Mucosa of descending colon (tissue), 3 donors: ENCODE results near the gene RETREG2. TPM values are rescaled to one million over a fixed set of nuclear protein-coding genes. Genes with fewer than 3 reads are reported as not detected.

Experiments
- ATAC-seq: fragments of 200-7000 bp; cut with Tn5 transposase; one replicate; pipeline ENCODE4 v1.9.1; 2020; ENCODE audit warnings: mild to moderate bottlenecking, moderate library complexity
- DNase-seq, 3 donors: peaks; one replicate each; pipeline ENCODE4 v3.0.0-alpha.2; 2020
- H3K36me3 ChIP-seq: fragments of 200-600 bp; one replicate; pipeline ENCODE4 v1.8.0; 2021; ENCODE audit warnings: low read depth, mild to moderate bottlenecking
- H3K4me1 ChIP-seq: fragments of 200-600 bp; one replicate; pipeline ENCODE4 v1.8.0; 2021; ENCODE audit warnings: low read depth, mild to moderate bottlenecking
- H3K4me3 ChIP-seq: fragments of 200-600 bp; one replicate; pipeline ENCODE4 v1.8.0; 2021; ENCODE audit warnings: mild to moderate bottlenecking
- H3K9me3 ChIP-seq: fragments of 200-600 bp; one replicate; pipeline ENCODE4 v1.8.0; 2021; ENCODE audit warnings: mild to moderate bottlenecking
- CTCF ChIP-seq: fragments of 200-600 bp; IDR thresholded peaks from one replicate; pipeline ENCODE4 v1.8.0; 2022; ENCODE audit warnings: antibody characterized with exemption, mild to moderate bottlenecking
- intact Hi-C, 2 donors: fragments of 100-400 bp; cut with DNase I in 1 of 2; cut with micrococcal nuclease in 1 of 2; formaldehyde crosslinking; loops; one replicate each; pipeline versions ENCODE4 v1.11.0 to v1.11.1; 2022; cut with DNase I, micrococcal nuclease
- total RNA-seq, 3 donors: library from RNA; stranded (reverse); fragmentation: NEBNext Ultra II Directional in 2 of 3; extraction: Animal tissue kit (Norgen Biotek cat#: 25700) in 2 of 3; gene quantifications; one replicate each; pipeline versions ENCODE4 v1.2.1 to v1.2.4, GENCODE V29; 2021 to 2023
- donor health status: DM: no; HTN: no; CAD: no; lungs with moderate emphysema.
- donor health status: DM: no; HTN: no; CAD: no.
- donor health status: DM: no; HTN: yes; CAD: no.

The RETREG2 gene
- total RNA-seq, 3 donors from 2014 or later = 110 to 159 (median 110) TPM

GRCh38 chr2:219228041-219228910, 50.2 kb downstream of the RETREG2 start:
- Histone ChIP-seq H3K36me3 (peaks cover 8% of the 10 kb centered on the region), H3K4me3 (peak overlapping the region; percentile 46), H3K9me3 (no peaks in the 10 kb centered on the region), H3K4me1 (peaks cover 20% of the 10 kb centered on the region)
- DNase-seq (peak in 1 of 3 donors; percentile 32), ATAC-seq (no peak)
- no peak for TF ChIP-seq CTCF
- intact Hi-C loops = no loop called here

GRCh38 chr2:219228911-219229304, 50.8 kb downstream of the RETREG2 start:
- no peak for TF ChIP-seq CTCF
- intact Hi-C loops = no loop called here
- H3K9me3 ChIP-seq = no peaks in the 10 kb centered on the region
- H3K4me1 ChIP-seq = peaks cover 20% of the 10 kb centered on the region
- peak overlapping the region; percentile 46 for H3K4me3 ChIP-seq
- no peak for ATAC-seq
- DNase-seq = no peak
- H3K36me3 ChIP-seq = peaks cover 5% of the 10 kb centered on the region

GRCh38 chr2:219229305-219230058, 51.4 kb downstream of the RETREG2 start, which contains the start of the genes ANKZF1 and ATG9A:
Gene ANKZF1, plus strand, starts transcription at chr2:219229806. Its CDS starts 452 bp downstream, at chr2:219230258.
Gene ATG9A, minus strand, starts transcription at chr2:219229636. Its CDS starts 1,612 bp downstream, at chr2:219228024.
- ATAC-seq (peak; percentile 96), DNase-seq (peak; percentile 98 to 99 (median 99))
- Histone ChIP-seq H3K36me3 (no peaks in the 10 kb centered on the region), H3K4me3 (peak within 1 kb of the TSS; percentile 46), H3K4me1 (peaks cover 20% of the 10 kb centered on the region), H3K9me3 (no peaks in the 10 kb centered on the region)
- no peak for TF ChIP-seq CTCF
- intact Hi-C loops = no loop called here

- Histone ChIP-seq H3K9me3 (no peaks in the 10 kb centered on the region), H3K4me1 (peaks cover 20% of the 10 kb centered on the region), H3K4me3 (peak overlapping the region; percentile 46), H3K36me3 (peaks cover 5% of the 10 kb centered on the region)
- DNase-seq (peak; percentile 74 to 86 (median 79)), ATAC-seq (peak; percentile 65)
- TF ChIP-seq CTCF = no peak
- intact Hi-C loops = no loop called here
Measured at GRCh38 chr2:219230059-219230540, 52.0 kb downstream of the RETREG2 start.

GRCh38 chr2:219234331-219234730, 56.3 kb downstream of the RETREG2 start:
- DNase-seq = no peak
- Histone ChIP-seq H3K9me3 (no peaks in the 10 kb centered on the region), H3K4me1 (peaks cover 12% of the 10 kb centered on the region), H3K4me3 (no peak overlapping the region), H3K36me3 (peaks cover 20% of the 10 kb centered on the region)
- no peak for TF ChIP-seq CTCF
- ATAC-seq = no peak
- intact Hi-C loops = no loop called here

Other genes with a start within 250 kb of the RETREG2 start
- 1 to 10 TPM in 1 of 3 donors, under 1 TPM in 2; 0.38 to 1.4 (median 0.39) TPM for gene CDK5R2, start 218.6 kb upstream of the RETREG2 start, total RNA-seq
- gene FEV, start 193.1 kb upstream of the RETREG2 start, total RNA-seq = 1 to 10 TPM in 2 of 3 donors, under 1 TPM in 1; 0.63 to 2.7 (median 1.8) TPM
- gene CRYBA2, start 184.9 kb upstream of the RETREG2 start, total RNA-seq = 1 to 10 TPM; 1.2 to 6.1 (median 5.0) TPM
- gene CFAP65, start 136.8 kb upstream of the RETREG2 start, total RNA-seq = under 1 TPM; 0.09 to 0.46 (median 0.27) TPM
- 10 to 100 TPM; 31.0 to 91.2 (median 57.6) TPM for gene IHH, start 117.4 kb upstream of the RETREG2 start, total RNA-seq
- gene NHEJ1, start 17.5 kb upstream of the RETREG2 start, total RNA-seq = 10 to 100 TPM; 31.9 to 63.6 (median 41.7) TPM
- 10 to 100 TPM in 1 of 3 donors, 1 to 10 TPM in 2; 5.8 to 13.6 (median 7.6) TPM for gene SLC23A3, start 8.2 kb upstream of the RETREG2 start, total RNA-seq
- gene CNPPD1, start 1.4 kb upstream of the RETREG2 start, total RNA-seq = 100 to 1,000 TPM in 2 of 3 donors, 10 to 100 TPM in 1; 90.4 to 138 (median 110) TPM
- gene ZFAND2B, start 28.5 kb downstream of the RETREG2 start, total RNA-seq = 10 to 100 TPM; 59.6 to 88.5 (median 66.0) TPM
- 10 to 100 TPM in 2 of 3 donors, 1 to 10 TPM in 1; 6.7 to 21.3 (median 10.4) TPM for gene ABCB6, start 40.7 kb downstream of the RETREG2 start, total RNA-seq
- 10 to 100 TPM; 51.9 to 74.3 (median 63.4) TPM for gene ATG9A, start 51.4 kb downstream of the RETREG2 start, total RNA-seq
- 10 to 100 TPM; 38.6 to 65.2 (median 47.1) TPM for gene ANKZF1, start 51.5 kb downstream of the RETREG2 start, total RNA-seq
- gene GLB1L, start 67.2 kb downstream of the RETREG2 start, total RNA-seq = 10 to 100 TPM in 1 of 3 donors, 1 to 10 TPM in 2; 4.2 to 10.8 (median 5.8) TPM
- gene STK16, start 67.2 kb downstream of the RETREG2 start, total RNA-seq = 10 to 100 TPM; 29.7 to 37.3 (median 32.7) TPM
- gene TUBA4B, start 75.0 kb downstream of the RETREG2 start, total RNA-seq = not detected
- 10 to 100 TPM; 69.7 to 75.3 (median 75.0) TPM for gene TUBA4A, start 75.6 kb downstream of the RETREG2 start, total RNA-seq
- 10 to 100 TPM; 61.0 to 71.0 (median 68.7) TPM for gene DNAJB2, start 101.1 kb downstream of the RETREG2 start, total RNA-seq
- 10 to 100 TPM in 1 of 3 donors, 1 to 10 TPM in 1, under 1 TPM in 1; 0.72 to 13.0 (median 1.0) TPM for gene PTPRN, start 131.1 kb downstream of the RETREG2 start, total RNA-seq
- not detected for gene RESP18, start 154.5 kb downstream of the RETREG2 start, total RNA-seq
- gene DNPEP, start 209.6 kb downstream of the RETREG2 start, total RNA-seq = 100 to 1,000 TPM in 2 of 3 donors, 10 to 100 TPM in 1; 75.7 to 127 (median 125) TPM
- gene DES, start 240.1 kb downstream of the RETREG2 start, total RNA-seq = 1,000 to 10,000 TPM in 1 of 3 donors, 100 to 1,000 TPM in 1, 10 to 100 TPM in 1; 65.4 to 4,715 (median 359) TPM